Osteocyte (in vitro differentiated cells): ENCODE data around the gene PLCB1. TPM values are rescaled to one million over a fixed set of nuclear protein-coding genes. Genes with fewer than 3 reads are reported as not detected.

ENCODE experiments used
- DNase-seq: peaks from one replicate; pipeline ENCODE4 v3.0.0; 2021; ENCODE audit warnings: mixed read lengths; ENCODE audit not compliant: unreplicated experiment; ENCODE audit errors: extremely low spot score
- H3K27ac Mint-ChIP-seq: one replicate; pipeline ENCODE4 v1.8.0; 2021; ENCODE audit warnings: mild to moderate bottlenecking, mixed read lengths; ENCODE audit not compliant: unreplicated experiment
- H3K27me3 Mint-ChIP-seq: one replicate; pipeline ENCODE4 v1.8.0; 2021; ENCODE audit warnings: mixed read lengths; ENCODE audit not compliant: unreplicated experiment
- H3K36me3 Mint-ChIP-seq: one replicate; pipeline ENCODE4 v1.8.0; 2021; ENCODE audit warnings: mixed read lengths; ENCODE audit not compliant: unreplicated experiment
- H3K4me1 Mint-ChIP-seq: one replicate; pipeline ENCODE4 v1.8.0; 2021; ENCODE audit warnings: mixed read lengths; ENCODE audit not compliant: unreplicated experiment
- H3K4me3 Mint-ChIP-seq: one replicate; pipeline ENCODE4 v1.8.0; 2021; ENCODE audit warnings: mild to moderate bottlenecking, moderate library complexity, mixed read lengths; ENCODE audit not compliant: unreplicated experiment
- H3K9me3 Mint-ChIP-seq: one replicate; pipeline ENCODE4 v1.8.0; 2021; ENCODE audit warnings: mixed read lengths; ENCODE audit not compliant: unreplicated experiment
- CTCF ChIP-seq: fragments of 200-600 bp; sonication (generic); IDR thresholded peaks from 2 replicates; pipeline ENCODE4 v1.5.0; 2021; ENCODE audit warnings: antibody characterized with exemption, mild to moderate bottlenecking, moderate library complexity
- total RNA-seq: library from RNA; stranded (reverse); gene quantifications from 2 replicates; pipeline ENCODE4 v1.2.1, GENCODE V29; 2021

The PLCB1 gene
- total RNA-seq, 1 donor from 2014 or later, result 33.3 TPM

- H3K4me1 Mint-ChIP-seq, result no peaks in the 10 kb centered on the region
- DNase-seq, result no peak
- no peak overlapping the region for H3K27ac Mint-ChIP-seq
- no peak overlapping the region for H3K4me3 Mint-ChIP-seq
- no peaks in the 10 kb centered on the region for H3K27me3 Mint-ChIP-seq
- H3K36me3 Mint-ChIP-seq, result peaks cover 13% of the 10 kb centered on the region
- H3K9me3 Mint-ChIP-seq, result no peaks in the 10 kb centered on the region
- TF ChIP-seq CTCF, result no peak
Observed at GRCh38 chr20:8749101-8749500, 617.0 kb downstream of the PLCB1 start.

- TF ChIP-seq CTCF, result no peak
- H3K27ac Mint-ChIP-seq, result no peak overlapping the region
- peaks cover 13% of the 10 kb centered on the region for H3K36me3 Mint-ChIP-seq
- H3K9me3 Mint-ChIP-seq, result no peaks in the 10 kb centered on the region
- H3K4me1 Mint-ChIP-seq, result no peaks in the 10 kb centered on the region
- no peak for DNase-seq
- H3K4me3 Mint-ChIP-seq, result no peak overlapping the region
- H3K27me3 Mint-ChIP-seq, result no peaks in the 10 kb centered on the region
Observed at GRCh38 chr20:8749986-8750385, 617.9 kb downstream of the PLCB1 start.

GRCh38 chr20:8755340-8756118 is 623.5 kb downstream of the PLCB1 start:
- peaks cover 6% of the 10 kb centered on the region for H3K4me1 Mint-ChIP-seq
- H3K27me3 Mint-ChIP-seq, result no peaks in the 10 kb centered on the region
- H3K36me3 Mint-ChIP-seq, result peaks cover 8% of the 10 kb centered on the region
- no peak overlapping the region for H3K27ac Mint-ChIP-seq
- no peak for TF ChIP-seq CTCF
- H3K9me3 Mint-ChIP-seq, result no peaks in the 10 kb centered on the region
- DNase-seq, result no peak
- no peak overlapping the region for H3K4me3 Mint-ChIP-seq

GRCh38 chr20:8756410-8756809 is 624.3 kb downstream of the PLCB1 start:
- Mint-ChIP-seq H3K4me1 (peaks cover 6% of the 10 kb centered on the region), H3K27ac (no peak overlapping the region)

More at GRCh38 chr20:8756410-8756809, 624.3 kb downstream of the PLCB1 start:
- peaks cover 12% of the 10 kb centered on the region for H3K36me3 Mint-ChIP-seq
- no peak for TF ChIP-seq CTCF
- H3K9me3 Mint-ChIP-seq, result no peaks in the 10 kb centered on the region
- H3K4me3 Mint-ChIP-seq, result no peak overlapping the region
- no peak for DNase-seq
- H3K27me3 Mint-ChIP-seq, result no peaks in the 10 kb centered on the region
